ENCODE measurements around the gene MAN2A1.

Gene MAN2A1

DNA sequence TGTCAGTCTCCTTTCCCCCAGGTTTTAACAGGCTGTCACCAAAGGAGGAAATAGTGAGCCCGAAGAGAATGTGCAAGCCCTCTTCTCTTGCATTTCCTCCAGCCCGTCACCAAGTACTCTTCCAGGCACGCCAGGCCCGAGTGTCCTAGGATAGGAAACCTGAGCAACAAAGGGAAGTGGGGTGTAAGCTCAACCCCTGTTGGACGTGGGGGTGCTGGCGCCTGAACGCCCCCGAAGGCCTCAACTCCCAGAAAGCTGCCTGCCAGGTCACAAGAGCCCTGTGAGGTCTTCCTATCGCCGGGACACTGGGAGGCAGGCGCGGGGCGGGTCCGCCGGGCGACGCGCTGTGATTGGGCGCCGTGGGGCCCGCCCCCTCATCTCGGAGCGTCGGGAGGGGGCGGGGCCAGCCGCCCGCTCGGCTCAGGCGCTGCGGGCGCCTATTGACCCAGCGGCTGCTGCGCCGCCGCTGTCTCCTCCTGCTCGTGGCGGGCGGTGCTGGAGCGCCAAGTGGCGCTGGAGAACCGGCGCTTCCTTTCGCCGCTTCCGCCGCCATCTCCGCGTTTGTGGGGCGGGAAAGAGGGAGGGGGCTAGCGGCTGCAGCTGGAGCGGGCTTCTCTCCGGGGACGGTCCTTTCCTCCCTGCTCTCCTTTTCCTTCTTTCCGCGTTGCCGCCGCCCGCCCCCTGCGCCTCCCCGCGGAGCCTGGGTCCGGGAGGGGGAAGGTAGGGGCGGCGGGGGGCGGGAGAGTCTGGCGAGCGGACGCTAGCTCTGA lies 572 bp upstream of the MAN2A1 start (continued):
- TF ChIP-seq ZNF704 (tag by site-specific recombination; IDR thresholded peaks at IDR 0.05), result no peak
- no peak for TF ChIP-seq HOXC10 (CRISPR knock-in tag; IDR thresholded peaks at IDR 0.05)
- no peak for TF ChIP-seq ZNF266 (tag by site-specific recombination; IDR thresholded peaks at IDR 0.05; ENCODE audit: low read depth)
- TF ChIP-seq ZNF16 (tag by site-specific recombination; IDR thresholded peaks at IDR 0.05; ENCODE audit: low read depth), result no peak
- TF ChIP-seq ZNF510 (tag by site-specific recombination; IDR thresholded peaks at IDR 0.05; ENCODE audit: insufficient replicate concordance), result no peak
- TF ChIP-seq ZNF391 (tag by site-specific recombination; IDR thresholded peaks at IDR 0.05; ENCODE audit: borderline replicate concordance, low read depth), result 0 out of 2 replicates have a peak, but pooled peaks have one; percentile 58
- TF ChIP-seq HOXA7 (CRISPR knock-in tag; IDR thresholded peaks at IDR 0.05; ENCODE audit: borderline replicate concordance), result no peak
- TF ChIP-seq PRDM1 (tag by site-specific recombination; IDR thresholded peaks at IDR 0.05), result no peak; the same call in 1 of the 2 replicates
- TF ChIP-seq ZNF292 (tag by site-specific recombination; IDR thresholded peaks at IDR 0.05; ENCODE audit: borderline replicate concordance, low read depth), result no peak
- peak; percentile 88 for TF ChIP-seq IKZF3 (tag by site-specific recombination; IDR thresholded peaks at IDR 0.05)
- TF ChIP-seq, protein P1, sequence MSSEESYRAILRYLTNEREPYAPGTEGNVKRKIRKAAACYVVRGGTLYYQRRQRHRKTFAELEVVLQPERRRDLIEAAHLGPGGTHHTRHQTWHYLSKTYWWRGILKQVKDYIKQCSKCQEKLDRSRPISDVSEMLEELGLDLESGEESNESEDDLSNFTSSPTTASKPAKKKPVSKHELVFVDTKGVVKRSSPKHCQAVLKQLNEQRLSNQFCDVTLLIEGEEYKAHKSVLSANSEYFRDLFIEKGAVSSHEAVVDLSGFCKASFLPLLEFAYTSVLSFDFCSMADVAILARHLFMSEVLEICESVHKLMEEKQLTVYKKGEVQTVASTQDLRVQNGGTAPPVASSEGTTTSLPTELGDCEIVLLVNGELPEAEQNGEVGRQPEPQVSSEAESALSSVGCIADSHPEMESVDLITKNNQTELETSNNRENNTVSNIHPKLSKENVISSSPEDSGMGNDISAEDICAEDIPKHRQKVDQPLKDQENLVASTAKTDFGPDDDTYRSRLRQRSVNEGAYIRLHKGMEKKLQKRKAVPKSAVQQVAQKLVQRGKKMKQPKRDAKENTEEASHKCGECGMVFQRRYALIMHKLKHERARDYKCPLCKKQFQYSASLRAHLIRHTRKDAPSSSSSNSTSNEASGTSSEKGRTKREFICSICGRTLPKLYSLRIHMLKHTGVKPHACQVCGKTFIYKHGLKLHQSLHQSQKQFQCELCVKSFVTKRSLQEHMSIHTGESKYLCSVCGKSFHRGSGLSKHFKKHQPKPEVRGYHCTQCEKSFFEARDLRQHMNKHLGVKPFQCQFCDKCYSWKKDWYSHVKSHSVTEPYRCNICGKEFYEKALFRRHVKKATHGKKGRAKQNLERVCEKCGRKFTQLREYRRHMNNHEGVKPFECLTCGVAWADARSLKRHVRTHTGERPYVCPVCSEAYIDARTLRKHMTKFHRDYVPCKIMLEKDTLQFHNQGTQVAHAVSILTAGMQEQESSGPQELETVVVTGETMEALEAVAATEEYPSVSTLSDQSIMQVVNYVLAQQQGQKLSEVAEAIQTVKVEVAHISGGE (tag by site-specific recombination; conservative IDR thresholded peaks at IDR 0.05; ENCODE audit: low read depth), result peak; percentile 41
- no peak for TF ChIP-seq ZNF114 (tag by site-specific recombination; IDR thresholded peaks at IDR 0.05)
- no peak for TF ChIP-seq ZNF221 (tag by site-specific recombination; IDR thresholded peaks at IDR 0.05; ENCODE audit: borderline replicate concordance)
- no peak for TF ChIP-seq HIC1 (tag by site-specific recombination; IDR thresholded peaks at IDR 0.05)
- TF ChIP-seq ZNF768 (tag by site-specific recombination; IDR thresholded peaks at IDR 0.05), result no peak
- TF ChIP-seq, protein P2, sequence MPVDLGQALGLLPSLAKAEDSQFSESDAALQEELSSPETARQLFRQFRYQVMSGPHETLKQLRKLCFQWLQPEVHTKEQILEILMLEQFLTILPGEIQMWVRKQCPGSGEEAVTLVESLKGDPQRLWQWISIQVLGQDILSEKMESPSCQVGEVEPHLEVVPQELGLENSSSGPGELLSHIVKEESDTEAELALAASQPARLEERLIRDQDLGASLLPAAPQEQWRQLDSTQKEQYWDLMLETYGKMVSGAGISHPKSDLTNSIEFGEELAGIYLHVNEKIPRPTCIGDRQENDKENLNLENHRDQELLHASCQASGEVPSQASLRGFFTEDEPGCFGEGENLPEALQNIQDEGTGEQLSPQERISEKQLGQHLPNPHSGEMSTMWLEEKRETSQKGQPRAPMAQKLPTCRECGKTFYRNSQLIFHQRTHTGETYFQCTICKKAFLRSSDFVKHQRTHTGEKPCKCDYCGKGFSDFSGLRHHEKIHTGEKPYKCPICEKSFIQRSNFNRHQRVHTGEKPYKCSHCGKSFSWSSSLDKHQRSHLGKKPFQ (tag by site-specific recombination; IDR thresholded peaks at IDR 0.05), result no peak
- no peak for TF ChIP-seq ZNF169 (tag by site-specific recombination; IDR thresholded peaks at IDR 0.05)
- no peak for TF ChIP-seq ZFP37 (tag by site-specific recombination; IDR thresholded peaks at IDR 0.05)
- TF ChIP-seq ZNF404 (tag by site-specific recombination; IDR thresholded peaks at IDR 0.05), result no peak
- peak; percentile 7; the same call in 1 of the 2 replicates for TF ChIP-seq ZFP69B (tag by site-specific recombination; IDR thresholded peaks at IDR 0.05)
- no peak for TF ChIP-seq ZNF701 (tag by site-specific recombination; IDR thresholded peaks at IDR 0.05)
- no peak for TF ChIP-seq ZNF24 (tag by site-specific recombination; IDR thresholded peaks at IDR 0.05)
- no peak for TF ChIP-seq ZNF132 (tag by site-specific recombination; IDR thresholded peaks at IDR 0.05; ENCODE audit: borderline replicate concordance)
- TF ChIP-seq ZNF311 (tag by site-specific recombination; IDR thresholded peaks at IDR 0.05; ENCODE audit: borderline replicate concordance), result no peak
- no peak for TF ChIP-seq ZNF362 (tag by site-specific recombination; IDR thresholded peaks at IDR 0.05)
- no peak for TF ChIP-seq ZBTB49 (tag by site-specific recombination; IDR thresholded peaks at IDR 0.05; ENCODE audit: low read depth)
